HepG2 (cell line): Measurements from ENCODE around the gene LRRC39. TPM values are rescaled to one million over a fixed set of nuclear protein-coding genes. Genes with fewer than 3 reads are reported as not detected.

Experiments used
- ATAC-seq: fragments of 200-7000 bp; cut with Tn5 transposase; 3 replicates; pipeline ENCODE4 v1.9.1; 2020; ENCODE audit warnings: mild to moderate bottlenecking, moderate library complexity
- BruUV-seq: library from RNA; stranded (reverse); fragments of 400-500 nt; replicated peaks from 2 replicates; lab custom pipeline; 2021; lab: Mats Ljungman, UMichigan
- CTCF ChIA-PET: fragments of 300-600 bp; formaldehyde crosslinking; extraction: SDS; loops from one replicate; lab custom pipeline; 2021; ENCODE audit warnings: low total read pairs, inconsistent platforms, low intra/inter-chr PET ratio; lab: Yijun Ruan, JAX
- POLR2A ChIA-PET: fragments of 350-600 bp; sonication (Branson Sonifier 250); formaldehyde crosslinking; loops from one replicate; lab custom pipeline; 2020; ENCODE audit warnings: antibody characterized with exemption, inconsistent platforms; lab: Yijun Ruan, JAX
- DNase-seq: peaks from one replicate; pipeline ENCODE4 v3.0.0-alpha.2; 2015; ENCODE audit warnings: low spot score
- FAIRE-seq: peaks from 3 replicates; lab custom pipeline; 2011; peaks lifted over from hg19 to GRCh38; lab: Jason Lieb, UNC
- H2AFZ ChIP-seq: one replicate; pipeline ENCODE4 v1.6.1; 2011; ENCODE audit warnings: low read length, inconsistent platforms
- H3K27ac ChIP-seq: fragments of 300-600 bp; 3 replicates; pipeline ENCODE4 v1.8.0; 2011; ENCODE audit warnings: mixed run types, mild to moderate bottlenecking, mixed read lengths, low read length, inconsistent platforms; ENCODE audit not compliant: insufficient read depth; ENCODE audit errors: extremely low read length
- H3K27me3 ChIP-seq, 2 experiments: fragments of 200-600 bp in 1 of 2; 2 replicates in 1 of 2; 3 replicates in 1 of 2; pipeline versions ENCODE4 v1.6.0 to v1.8.0; 2011; ENCODE audit warnings: low read length in 2 of 2, mild to moderate bottlenecking in 2 of 2, moderate library complexity in 2 of 2, inconsistent platforms in 1 of 2; ENCODE audit not compliant: insufficient read depth in 2 of 2, control insufficient read depth in 1 of 2
- H3K36me3 ChIP-seq, 2 experiments: fragments of 200-600 bp in 1 of 2; replicated peaks in 1 of 2; 2 replicates in 1 of 2; 3 replicates in 1 of 2; pipeline versions ENCODE4 v1.5.1 to v1.8.0; 2011; ENCODE audit warnings: low read length in 2 of 2, inconsistent platforms in 1 of 2; ENCODE audit not compliant: insufficient read depth in 2 of 2, control insufficient read depth in 1 of 2
- H3K4me1 ChIP-seq: 2 replicates; pipeline ENCODE4 v1.5.1; 2012; ENCODE audit warnings: low read length, inconsistent platforms; ENCODE audit not compliant: insufficient read depth
- H3K4me2 ChIP-seq: 2 replicates; pipeline ENCODE4 v1.6.0; 2011; ENCODE audit warnings: low read depth, low read length, inconsistent platforms
- H3K4me3 ChIP-seq, 3 experiments: fragments of 200-600 bp in 1 of 3; sonication (generic), shearing (Covaris generic) in 1 of 3; replicated peaks in 1 of 3; 2 replicates each; pipeline ENCODE4 v1.5.1; 2011 to 2016; ENCODE audit warnings: low read length in 3 of 3, inconsistent platforms in 2 of 3, low read depth in 2 of 3, mild to moderate bottlenecking in 2 of 3, control low read depth in 1 of 3, mixed read lengths in 1 of 3; ENCODE audit not compliant: insufficient read depth in 1 of 3
- H3K79me2 ChIP-seq: one replicate; pipeline ENCODE4 v1.6.1; 2011; ENCODE audit warnings: low read length, inconsistent platforms; ENCODE audit not compliant: insufficient read depth
- H3K9ac ChIP-seq: 2 replicates; pipeline ENCODE4 v1.6.0; 2011; ENCODE audit warnings: mild to moderate bottlenecking, low read depth, low read length, inconsistent platforms; ENCODE audit not compliant: insufficient read depth
- H3K9me3 ChIP-seq: 2 replicates; pipeline ENCODE4 v1.5.1; 2012; ENCODE audit warnings: mild to moderate bottlenecking, low read length
- H4K20me1 ChIP-seq: 2 replicates; pipeline ENCODE4 v1.6.0; 2011; ENCODE audit warnings: inconsistent platforms, mild to moderate bottlenecking, low read length, moderate library complexity; ENCODE audit not compliant: insufficient read depth
- ATAD3A ChIP-seq: sonication (generic); formaldehyde crosslinking; IDR thresholded peaks from 2 replicates; pipeline ENCODE4 v1.4.0; 2020; ENCODE audit warnings: missing genetic modification reagents
- BCL6 ChIP-seq: IDR thresholded peaks from 2 replicates; pipeline ENCODE4 v1.6.1; 2016; ENCODE audit warnings: missing genetic modification reagents, missing compliant biosample characterization
- E2F5 ChIP-seq: sonication (generic); formaldehyde crosslinking; conservative IDR thresholded peaks from 2 replicates; pipeline ENCODE4 v1.4.0; 2020; ENCODE audit warnings: missing genetic modification reagents
- GPN1 ChIP-seq: sonication (generic); formaldehyde crosslinking; IDR thresholded peaks from 2 replicates; pipeline ENCODE4 v1.5.1; 2020; ENCODE audit warnings: missing genetic modification reagents, borderline replicate concordance
- HMGA1 ChIP-seq: sonication (generic); formaldehyde crosslinking; conservative IDR thresholded peaks from 2 replicates; pipeline ENCODE4 v1.4.0; 2020; ENCODE audit warnings: missing genetic modification reagents
- ISL2 ChIP-seq: sonication (generic); formaldehyde crosslinking; IDR thresholded peaks from 2 replicates; pipeline ENCODE4 v1.5.0; 2020; ENCODE audit warnings: missing genetic modification reagents
- KLF13 ChIP-seq: sonication (generic); formaldehyde crosslinking; IDR thresholded peaks from 2 replicates; pipeline ENCODE4 v1.4.0; 2020; ENCODE audit warnings: mild to moderate bottlenecking, missing genetic modification reagents
- KLF6 ChIP-seq: IDR thresholded peaks from 2 replicates; pipeline ENCODE4 v1.8.0; 2016; ENCODE audit warnings: missing biosample characterization, missing genetic modification reagents
- NBN ChIP-seq: fragments of 450-650 bp; conservative IDR thresholded peaks from 2 replicates; pipeline ENCODE4 v1.6.1; 2017
- PHF20 ChIP-seq: sonication (generic); formaldehyde crosslinking; IDR thresholded peaks from 2 replicates; pipeline ENCODE4 v1.5.0; 2020; ENCODE audit warnings: mild to moderate bottlenecking, missing genetic modification reagents
- RARA ChIP-seq: IDR thresholded peaks from 2 replicates; pipeline ENCODE4 v1.6.1; 2016; ENCODE audit warnings: missing genetic modification reagents, missing compliant biosample characterization
- SETDB1 ChIP-seq: sonication (generic); formaldehyde crosslinking; IDR thresholded peaks from 2 replicates; pipeline ENCODE4 v1.5.1; 2020; ENCODE audit warnings: missing genetic modification reagents, mild to moderate bottlenecking, borderline replicate concordance
- TBX2 ChIP-seq: sonication (generic); formaldehyde crosslinking; IDR thresholded peaks from 2 replicates; pipeline ENCODE4 v1.5.0; 2020; ENCODE audit warnings: missing genetic modification reagents, mild to moderate bottlenecking, borderline replicate concordance
- ZNF329 ChIP-seq: sonication (generic); formaldehyde crosslinking; IDR thresholded peaks from 2 replicates; pipeline ENCODE4 v1.9.0; 2021; ENCODE audit warnings: low read depth, mild to moderate bottlenecking, missing genetic modification reagents
- ZNF331 ChIP-seq: sonication (generic); formaldehyde crosslinking; IDR thresholded peaks from 2 replicates; pipeline ENCODE4 v1.4.0; 2020; ENCODE audit warnings: missing genetic modification reagents
- ZNF546 ChIP-seq: sonication (generic); formaldehyde crosslinking; conservative IDR thresholded peaks from 2 replicates; pipeline ENCODE4 v1.8.1; 2023; ENCODE audit warnings: mild to moderate bottlenecking, missing genetic modification reagents
- ZNF720 ChIP-seq: sonication (generic); formaldehyde crosslinking; IDR thresholded peaks from 2 replicates; pipeline ENCODE4 v1.4.0; 2020; ENCODE audit warnings: missing genetic modification reagents
- WGBS: methylation state at CpG from one replicate; pipeline ENCODE4 v1.1.6; 2017; ENCODE audit warnings: low lambda C conversion rate; 5-methylcytosine and 5-hydroxymethylcytosine counted together
- in situ Hi-C: cut with HindIII; loops from 2 replicates; pipeline ENCODE4 v1.10.0; 2017; ENCODE audit warnings: low pct_unique_long_range_greater_than_20kb; ENCODE audit not compliant: extremely low pct_ligation_motif_present
- intact Hi-C: fragments of 100-400 bp; cut with micrococcal nuclease; formaldehyde crosslinking; loops from one replicate; pipeline ENCODE4 v1.10.0; 2022; ENCODE audit not compliant: unreplicated experiment
- polyA plus RNA-seq, 8 experiments: library from polyadenylated mRNA; depleted of rRNA in 3 of 8; stranded (reverse) in 7 of 8; unstranded in 1 of 8; fragments of >200 nt; fragmentation: Illumina TruSeq in 4 of 8; extraction: Trizol in 4 of 8; gene quantifications; 2 replicates each; pipeline versions ENCODE4 v1.2.1 to v1.2.3, GENCODE V29; 2011 to 2016; ENCODE audit warnings: low read depth in 4 of 8, missing spikeins in 1 of 8, mixed read lengths in 1 of 8; ENCODE audit not compliant: insufficient read depth in 1 of 8
- total RNA-seq, 5 experiments: library from RNA; depleted of rRNA; stranded (reverse); fragments of >200 nt; fragmentation: Illumina TruSeq; extraction: Trizol; gene quantifications; 2 replicates each; pipeline ENCODE4 v1.2.3, GENCODE V29; 2016; ENCODE audit warnings: low read depth in 1 of 5
- TF ChIP-seq, protein P1 (sequence below): sonication (generic); formaldehyde crosslinking; IDR thresholded peaks from 2 replicates; pipeline ENCODE4 v1.5.1; 2020; ENCODE audit warnings: mild to moderate bottlenecking, missing genetic modification reagents
- TF ChIP-seq, protein P2 (sequence below): sonication (generic); formaldehyde crosslinking; conservative IDR thresholded peaks from 2 replicates; pipeline ENCODE4 v1.4.0; 2020; ENCODE audit warnings: missing genetic modification reagents

The LRRC39 gene
- total and polyA plus RNA-seq, 2 of the 13 experiments (the other 11 are each of a cell fraction or from before 2014, with no cell fraction given), result 0.07 to 0.32 TPM

DNA sequence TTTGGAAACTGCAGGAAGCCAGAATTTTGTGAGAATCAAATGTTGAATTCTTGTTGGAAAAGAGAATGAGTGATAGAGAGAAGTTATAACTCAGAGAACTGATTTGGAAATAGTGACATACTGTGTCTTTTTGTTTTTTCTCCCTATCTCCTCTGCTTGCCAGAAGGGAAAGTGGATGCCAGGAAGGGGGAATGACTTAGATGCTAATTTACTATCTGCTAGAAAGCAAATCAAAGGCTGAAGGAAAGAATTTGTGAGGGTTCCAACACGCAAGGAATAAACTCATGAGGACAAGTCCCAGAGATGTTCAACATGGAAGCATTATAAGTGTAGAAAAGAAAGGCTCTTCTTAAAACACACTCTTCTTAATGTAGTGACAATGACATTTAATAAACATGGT, 20.5 kb upstream of the LRRC39 start:
- H3K79me2 ChIP-seq, result no peaks in the 10 kb centered on the region
- no peaks in the 10 kb centered on the region for H3K9me3 ChIP-seq
- DNase-seq, result no peak
- no peaks in the 10 kb centered on the region for H3K27me3 ChIP-seq
- no peak for FAIRE-seq
- no peak overlapping the region for H3K9ac ChIP-seq
- H3K36me3 ChIP-seq, result peaks cover 6 to 31% of the 10 kb centered on the region in 2 experiments; a peak in 3 of 5 replicates
- no peak overlapping the region for H3K27ac ChIP-seq
- no peak overlapping the region for H2AFZ ChIP-seq
- H3K4me1 ChIP-seq, result no peaks in the 10 kb centered on the region
- H3K4me2 ChIP-seq, result no peak overlapping the region
- WGBS, result 90% methylated on average over 1 of the region's 1 CpG
- ChIA-PET POLR2A (no interaction called here), CTCF (no interaction called here)
- intact Hi-C loops, result no loop called here
- H4K20me1 ChIP-seq, result no peaks in the 10 kb centered on the region
- in situ Hi-C loops, result no loop called here
- no peak for ATAC-seq
- no peak for TF ChIP-seq GPN1
- TF ChIP-seq SETDB1 (CRISPR knock-in tag), result no peak
- TF ChIP-seq TBX2, result no peak
- no peak for TF ChIP-seq HMGA1
- TF ChIP-seq RARA (CRISPR knock-in tag), result no peak
- no peak for TF ChIP-seq NBN
- TF ChIP-seq, protein P1, sequence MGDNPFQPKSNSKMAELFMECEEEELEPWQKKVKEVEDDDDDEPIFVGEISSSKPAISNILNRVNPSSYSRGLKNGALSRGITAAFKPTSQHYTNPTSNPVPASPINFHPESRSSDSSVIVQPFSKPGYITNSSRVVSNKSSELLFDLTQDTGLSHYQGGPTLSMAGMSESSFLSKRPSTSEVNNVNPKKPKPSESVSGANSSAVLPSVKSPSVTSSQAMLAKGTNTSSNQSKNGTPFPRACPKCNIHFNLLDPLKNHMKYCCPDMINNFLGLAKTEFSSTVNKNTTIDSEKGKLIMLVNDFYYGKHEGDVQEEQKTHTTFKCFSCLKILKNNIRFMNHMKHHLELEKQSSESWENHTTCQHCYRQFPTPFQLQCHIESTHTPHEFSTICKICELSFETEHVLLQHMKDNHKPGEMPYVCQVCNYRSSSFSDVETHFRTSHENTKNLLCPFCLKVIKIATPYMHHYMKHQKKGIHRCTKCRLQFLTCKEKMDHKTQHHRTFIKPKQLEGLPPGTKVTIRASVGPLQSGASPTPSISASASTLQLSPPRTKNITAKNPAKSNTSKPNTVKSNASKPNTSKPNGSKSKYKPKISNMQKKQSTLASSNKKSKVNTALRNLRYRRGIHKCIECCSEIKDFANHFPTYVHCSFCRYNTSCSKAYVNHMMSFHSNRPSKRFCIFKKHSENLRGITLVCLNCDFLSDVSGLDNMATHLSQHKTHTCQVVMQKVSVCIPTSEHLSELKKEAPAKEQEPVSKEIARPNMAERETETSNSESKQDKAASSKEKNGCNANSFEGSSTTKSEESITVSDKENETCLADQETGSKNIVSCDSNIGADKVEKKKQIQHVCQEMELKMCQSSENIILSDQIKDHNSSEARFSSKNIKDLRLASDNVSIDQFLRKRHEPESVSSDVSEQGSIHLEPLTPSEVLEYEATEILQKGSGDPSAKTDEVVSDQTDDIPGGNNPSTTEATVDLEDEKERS (CRISPR knock-in tag), result no peak
- TF ChIP-seq KLF13 (CRISPR knock-in tag), result no peak
- TF ChIP-seq ZNF546 (CRISPR knock-in tag), result no peak
- TF ChIP-seq ISL2 (CRISPR knock-in tag), result no peak
- TF ChIP-seq ZNF720 (CRISPR knock-in tag), result no peak
- no peak for TF ChIP-seq ZNF329 (CRISPR knock-in tag)
- TF ChIP-seq BCL6 (CRISPR knock-in tag), result no peak
- no peak for TF ChIP-seq KLF6 (CRISPR knock-in tag)
- no peak for TF ChIP-seq E2F5
- TF ChIP-seq ATAD3A (CRISPR knock-in tag), result no peak
- no peak for TF ChIP-seq ZNF331
- TF ChIP-seq, protein P2, sequence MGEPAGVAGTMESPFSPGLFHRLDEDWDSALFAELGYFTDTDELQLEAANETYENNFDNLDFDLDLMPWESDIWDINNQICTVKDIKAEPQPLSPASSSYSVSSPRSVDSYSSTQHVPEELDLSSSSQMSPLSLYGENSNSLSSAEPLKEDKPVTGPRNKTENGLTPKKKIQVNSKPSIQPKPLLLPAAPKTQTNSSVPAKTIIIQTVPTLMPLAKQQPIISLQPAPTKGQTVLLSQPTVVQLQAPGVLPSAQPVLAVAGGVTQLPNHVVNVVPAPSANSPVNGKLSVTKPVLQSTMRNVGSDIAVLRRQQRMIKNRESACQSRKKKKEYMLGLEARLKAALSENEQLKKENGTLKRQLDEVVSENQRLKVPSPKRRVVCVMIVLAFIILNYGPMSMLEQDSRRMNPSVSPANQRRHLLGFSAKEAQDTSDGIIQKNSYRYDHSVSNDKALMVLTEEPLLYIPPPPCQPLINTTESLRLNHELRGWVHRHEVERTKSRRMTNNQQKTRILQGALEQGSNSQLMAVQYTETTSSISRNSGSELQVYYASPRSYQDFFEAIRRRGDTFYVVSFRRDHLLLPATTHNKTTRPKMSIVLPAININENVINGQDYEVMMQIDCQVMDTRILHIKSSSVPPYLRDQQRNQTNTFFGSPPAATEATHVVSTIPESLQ (CRISPR knock-in tag), result no peak
- TF ChIP-seq PHF20, result no peak
- no TSS peak for BruUV-seq
- H3K4me3 ChIP-seq, result no peak overlapping the region
